ENCODE results near the gene SNAP47.

The SNAP47 gene

GRCh38 chr1:227753999-227754711 lies 18.9 kb downstream of the SNAP47 start:
- peak in 1 of 2 donors; percentile 11 for DNase-seq

GRCh38 chr1:227754958-227755357 lies 19.7 kb downstream of the SNAP47 start:
- DNase-seq = no peak

- no peak for DNase-seq
Measured at GRCh38 chr1:227756172-227756959, 21.1 kb downstream of the SNAP47 start.

GRCh38 chr1:227757781-227758180 lies 22.5 kb downstream of the SNAP47 start:
- DNase-seq = no peak

- peak in 1 of 2 donors; percentile 70 for DNase-seq
Measured at GRCh38 chr1:227758366-227758765, 23.1 kb downstream of the SNAP47 start.

GRCh38 chr1:227759341-227760300 lies 24.4 kb downstream of the SNAP47 start:
- DNase-seq = no peak

GRCh38 chr1:227760377-227760776 lies 25.1 kb downstream of the SNAP47 start:
- DNase-seq = no peak

GRCh38 chr1:227761621-227762230 lies 26.5 kb downstream of the SNAP47 start:
- no peak for DNase-seq

- DNase-seq = peak; percentile 72 to 89
Measured at GRCh38 chr1:227762231-227762911, 27.1 kb downstream of the SNAP47 start.

GRCh38 chr1:227763246-227764018 lies 28.2 kb downstream of the SNAP47 start:
- DNase-seq = no peak

- no peak for DNase-seq
Measured at GRCh38 chr1:227764019-227764391, 28.8 kb downstream of the SNAP47 start.

GRCh38 chr1:227765261-227766014 lies 30.2 kb downstream of the SNAP47 start:
- DNase-seq = peak; percentile 50 to 86

- DNase-seq = peak; percentile 12 to 73
Measured at GRCh38 chr1:227766015-227766634, 30.9 kb downstream of the SNAP47 start.

- DNase-seq = peak in 1 of 2 donors; percentile 53
Measured at GRCh38 chr1:227766653-227767277, 31.5 kb downstream of the SNAP47 start.

- no peak for DNase-seq
Measured at GRCh38 chr1:227767401-227768124, 32.3 kb downstream of the SNAP47 start.

GRCh38 chr1:227768125-227768439 lies 32.8 kb downstream of the SNAP47 start:
- DNase-seq = no peak

GRCh38 chr1:227768640-227769039 lies 33.4 kb downstream of the SNAP47 start:
- no peak for DNase-seq

GRCh38 chr1:227769047-227769935 lies 34.1 kb downstream of the SNAP47 start:
- DNase-seq = no peak

Data from inflammatory macrophage (primary cell).